ENCODE data around the gene CAMSAP1. TPM values are rescaled to one million over a fixed set of nuclear protein-coding genes. Genes with fewer than 3 reads are reported as not detected.

CAMSAP1 gene
- total RNA-seq, 2 experiments from 2014 or later, result 20.2 to 27.0 TPM

- ChIA-PET CTCF (interaction anchor here (1.6 kb wide), 1 partner anchor 11 kb away, joined by 4 read pairs; no protein-coding TSS in a partner anchor), POLR2A (interaction anchor here (0.6 kb wide), 1 partner anchor 1119 kb away, joined by 3 read pairs; no protein-coding TSS in a partner anchor)
- DNase-seq, result no peak
- Mint-ChIP-seq H3K4me1 (ENCODE audit: low read depth) (peaks cover 20% of the 10 kb centered on the region), H3K4me3 (no peak overlapping the region), H3K27ac (no peak overlapping the region), H3K27me3 (no peaks in the 10 kb centered on the region), H3K9me3 (no peaks in the 10 kb centered on the region), H3K36me3 (ENCODE audit: low read depth) (peaks cover 8% of the 10 kb centered on the region)
- no peak for ATAC-seq
- TF ChIP-seq, protein P1, sequence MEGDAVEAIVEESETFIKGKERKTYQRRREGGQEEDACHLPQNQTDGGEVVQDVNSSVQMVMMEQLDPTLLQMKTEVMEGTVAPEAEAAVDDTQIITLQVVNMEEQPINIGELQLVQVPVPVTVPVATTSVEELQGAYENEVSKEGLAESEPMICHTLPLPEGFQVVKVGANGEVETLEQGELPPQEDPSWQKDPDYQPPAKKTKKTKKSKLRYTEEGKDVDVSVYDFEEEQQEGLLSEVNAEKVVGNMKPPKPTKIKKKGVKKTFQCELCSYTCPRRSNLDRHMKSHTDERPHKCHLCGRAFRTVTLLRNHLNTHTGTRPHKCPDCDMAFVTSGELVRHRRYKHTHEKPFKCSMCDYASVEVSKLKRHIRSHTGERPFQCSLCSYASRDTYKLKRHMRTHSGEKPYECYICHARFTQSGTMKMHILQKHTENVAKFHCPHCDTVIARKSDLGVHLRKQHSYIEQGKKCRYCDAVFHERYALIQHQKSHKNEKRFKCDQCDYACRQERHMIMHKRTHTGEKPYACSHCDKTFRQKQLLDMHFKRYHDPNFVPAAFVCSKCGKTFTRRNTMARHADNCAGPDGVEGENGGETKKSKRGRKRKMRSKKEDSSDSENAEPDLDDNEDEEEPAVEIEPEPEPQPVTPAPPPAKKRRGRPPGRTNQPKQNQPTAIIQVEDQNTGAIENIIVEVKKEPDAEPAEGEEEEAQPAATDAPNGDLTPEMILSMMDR (IDR thresholded peaks at IDR 0.05), result no peak
- intact Hi-C loops (cut with micrococcal nuclease), result no loop called here
Observed at GRCh38 chr9:135876936-135877335, 30.4 kb downstream of the CAMSAP1 start.

DNA sequence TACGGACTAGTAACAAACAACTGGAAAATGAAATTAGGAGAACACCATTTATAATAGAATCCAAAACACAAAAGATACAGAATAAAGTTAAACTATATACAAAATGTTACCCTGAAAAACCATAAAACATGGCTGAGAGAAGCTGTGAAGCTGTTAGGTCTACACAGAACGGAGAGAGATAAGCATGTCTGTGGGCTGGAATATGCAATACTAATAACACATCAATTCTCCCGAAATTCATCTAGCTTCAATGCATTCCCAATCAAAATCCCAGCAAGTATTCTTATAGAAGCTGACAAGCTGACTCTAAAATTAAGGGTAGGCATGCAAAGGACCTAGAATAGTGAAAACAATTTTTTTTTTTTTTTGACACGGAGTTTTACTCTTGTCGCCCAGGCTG lies 32.5 kb downstream of the CAMSAP1 start:
- Mint-ChIP-seq H3K9me3 (no peaks in the 10 kb centered on the region), H3K27ac (no peak overlapping the region), H3K36me3 (ENCODE audit: low read depth) (peaks cover 8% of the 10 kb centered on the region), H3K4me3 (no peak overlapping the region), H3K4me1 (ENCODE audit: low read depth) (peaks cover 20% of the 10 kb centered on the region), H3K27me3 (no peaks in the 10 kb centered on the region)
- ATAC-seq (no peak), DNase-seq (no peak)
- ChIA-PET POLR2A (no interaction called here), CTCF (interaction anchor here (1.5 kb wide), 1 partner anchor 11 kb away, joined by 4 read pairs; no protein-coding TSS in a partner anchor)
- TF ChIP-seq, protein P1 (IDR thresholded peaks at IDR 0.05), result no peak
- intact Hi-C loops (cut with micrococcal nuclease), result no loop called here

- Mint-ChIP-seq H3K36me3 (ENCODE audit: low read depth) (peaks cover 1% of the 10 kb centered on the region), H3K4me1 (ENCODE audit: low read depth) (peaks cover 14% of the 10 kb centered on the region), H3K4me3 (no peak overlapping the region), H3K27me3 (no peaks in the 10 kb centered on the region), H3K9me3 (no peaks in the 10 kb centered on the region), H3K27ac (no peak overlapping the region)
- CTCF ChIA-PET, result no interaction called here
- TF ChIP-seq, protein P1 (IDR thresholded peaks at IDR 0.05), result no peak
- POLR2A ChIA-PET, result no interaction called here
- DNase-seq, result no peak
- intact Hi-C loops (cut with micrococcal nuclease), result no loop called here
- ATAC-seq, result no peak
Observed at GRCh38 chr9:135869909-135870308, 37.4 kb downstream of the CAMSAP1 start.

DNA sequence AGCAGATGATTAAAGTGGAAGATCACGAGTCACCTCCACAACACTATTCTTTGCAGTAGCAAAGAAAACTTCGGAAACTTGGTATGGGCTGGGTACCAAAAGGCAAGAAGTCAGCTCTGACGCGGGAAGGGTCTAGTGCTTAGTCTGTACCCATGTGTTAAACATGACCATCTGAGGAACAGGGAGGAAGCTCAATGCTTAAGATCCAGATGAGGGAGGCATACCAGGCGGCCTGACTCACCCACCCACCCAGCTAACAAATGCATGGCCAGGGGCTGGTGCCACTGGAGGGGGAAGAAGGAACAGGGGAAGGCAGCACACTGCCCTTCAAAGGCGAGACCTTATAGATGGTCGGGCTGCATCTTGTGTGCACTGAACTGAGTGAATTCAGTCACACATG lies 41.8 kb downstream of the CAMSAP1 start:
- CTCF ChIA-PET, result interaction anchor here (0.6 to 1.4 kb wide), 6 partner anchors 11 to 94 kb away, joined by 3 to 8 read pairs (median 4); no protein-coding TSS in a partner anchor
- Mint-ChIP-seq H3K9me3 (no peaks in the 10 kb centered on the region), H3K27ac (no peak overlapping the region), H3K4me1 (ENCODE audit: low read depth) (peaks cover 13% of the 10 kb centered on the region), H3K27me3 (no peaks in the 10 kb centered on the region), H3K4me3 (no peak overlapping the region), H3K36me3 (ENCODE audit: low read depth) (peaks cover 12% of the 10 kb centered on the region)
- TF ChIP-seq, protein P1 (IDR thresholded peaks at IDR 0.05), result no peak
- no peak for ATAC-seq
- POLR2A ChIA-PET, result no interaction called here
- no peak for DNase-seq
- intact Hi-C loops (cut with micrococcal nuclease), result no loop called here

DNA sequence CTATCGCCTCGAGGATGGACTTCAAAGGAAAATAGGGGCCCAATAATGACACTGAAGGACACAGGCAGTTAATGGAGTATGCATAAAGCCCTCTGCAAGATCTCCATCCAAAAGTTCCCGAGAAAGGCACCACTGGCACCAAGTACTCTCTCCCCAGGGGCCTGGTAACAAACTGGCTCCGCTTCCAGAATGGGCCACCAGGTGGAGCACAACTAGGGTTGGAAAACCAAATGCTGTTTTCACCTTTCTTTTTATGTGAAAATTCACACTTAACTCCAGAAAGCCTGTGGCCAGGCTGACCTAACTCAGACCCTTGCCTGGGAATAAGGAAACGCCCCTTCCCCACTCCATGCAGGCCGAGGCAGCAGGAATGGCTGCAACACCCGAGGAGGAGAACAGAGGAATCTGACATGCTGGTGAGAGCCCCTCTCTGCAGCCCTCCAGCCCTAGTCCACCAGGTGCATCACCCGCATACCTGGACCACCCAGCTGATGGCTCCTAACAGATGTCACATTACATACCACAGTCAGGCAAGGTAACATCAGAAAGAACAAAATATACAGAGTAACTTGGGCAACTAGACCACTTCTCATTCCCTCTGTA lies 42.8 kb downstream of the CAMSAP1 start:
- intact Hi-C loops (cut with micrococcal nuclease), result no loop called here
- Mint-ChIP-seq H3K36me3 (ENCODE audit: low read depth) (peaks cover 14% of the 10 kb centered on the region), H3K9me3 (no peaks in the 10 kb centered on the region), H3K27me3 (no peaks in the 10 kb centered on the region), H3K4me3 (no peak overlapping the region), H3K4me1 (ENCODE audit: low read depth) (peaks cover 13% of the 10 kb centered on the region), H3K27ac (no peak overlapping the region)
- ChIA-PET CTCF (interaction anchor here (0.6 to 2.0 kb wide), 14 partner anchors 8 to 403 kb away, joined by 3 to 12 read pairs (median 4); partner anchors contain the start of gene CAMSAP1), POLR2A (interaction anchor here (0.7 kb wide), 1 partner anchor 62 kb away, joined by 4 read pairs; no protein-coding TSS in a partner anchor)
- ATAC-seq (peak; percentile 70), DNase-seq (peak; percentile 83)
- TF ChIP-seq, protein P1 (IDR thresholded peaks at IDR 0.05), result peak; percentile 84

Data from activated CD8-positive, alpha-beta T cell treated with anti-CD3 and anti-CD28 coated beads for 36 hours (primary cell).